K562 (cell line): Measurements from ENCODE around the gene MUC5B.

ENCODE experiments used
- CREB1 ChIP-seq, 2 experiments: sonication (generic) in 1 of 2; formaldehyde crosslinking in 1 of 2; IDR thresholded peaks; 2 replicates each; pipeline versions ENCODE4 v1.6.1 to v1.8.0; 2012 to 2022; ENCODE audit warnings: inconsistent platforms in 1 of 2, mild to moderate bottlenecking in 1 of 2, missing genetic modification reagents in 1 of 2, moderate library complexity in 1 of 2
- NBN ChIP-seq: fragments of 450-650 bp; IDR thresholded peaks from 2 replicates; pipeline ENCODE4 v1.6.1; 2016; ENCODE audit warnings: low read depth, mild to moderate bottlenecking
- NFRKB ChIP-seq: fragments of 450-650 bp; IDR thresholded peaks from 2 replicates; pipeline ENCODE4 v1.6.1; 2016; ENCODE audit warnings: low read depth
- ZBTB7A ChIP-seq: IDR thresholded peaks from 2 replicates; pipeline ENCODE4 v1.6.1; 2011; ENCODE audit warnings: low read depth, mild to moderate bottlenecking, low read length, moderate library complexity, borderline replicate concordance; ENCODE audit not compliant: control insufficient read depth
- ZFP30 ChIP-seq: fragments of 250-450 bp; sonication (Bioruptor Pico); IDR thresholded peaks from 2 replicates; pipeline ENCODE4 v1.8.0; 2022; ENCODE audit warnings: moderate library complexity, mild to moderate bottlenecking, inconsistent platforms, borderline replicate concordance
- ZNF174 ChIP-seq: fragments of 250-450 bp; sonication (Bioruptor Pico); IDR thresholded peaks from 2 replicates; pipeline ENCODE4 v1.4.0; 2020; ENCODE audit warnings: mild to moderate bottlenecking
- ZNF445 ChIP-seq: fragments of 250-450 bp; sonication (Bioruptor Pico); IDR thresholded peaks from 2 replicates; pipeline ENCODE4 v1.4.0; 2020; ENCODE audit warnings: low read depth, mild to moderate bottlenecking, moderate library complexity
- ZNF589 ChIP-seq: fragments of 200-800 bp; sonication (Bioruptor generic); IDR thresholded peaks from 2 replicates; pipeline ENCODE4 v1.6.1; 2016; ENCODE audit warnings: low read depth, missing genetic modification characterization, missing compliant biosample characterization

DNA sequence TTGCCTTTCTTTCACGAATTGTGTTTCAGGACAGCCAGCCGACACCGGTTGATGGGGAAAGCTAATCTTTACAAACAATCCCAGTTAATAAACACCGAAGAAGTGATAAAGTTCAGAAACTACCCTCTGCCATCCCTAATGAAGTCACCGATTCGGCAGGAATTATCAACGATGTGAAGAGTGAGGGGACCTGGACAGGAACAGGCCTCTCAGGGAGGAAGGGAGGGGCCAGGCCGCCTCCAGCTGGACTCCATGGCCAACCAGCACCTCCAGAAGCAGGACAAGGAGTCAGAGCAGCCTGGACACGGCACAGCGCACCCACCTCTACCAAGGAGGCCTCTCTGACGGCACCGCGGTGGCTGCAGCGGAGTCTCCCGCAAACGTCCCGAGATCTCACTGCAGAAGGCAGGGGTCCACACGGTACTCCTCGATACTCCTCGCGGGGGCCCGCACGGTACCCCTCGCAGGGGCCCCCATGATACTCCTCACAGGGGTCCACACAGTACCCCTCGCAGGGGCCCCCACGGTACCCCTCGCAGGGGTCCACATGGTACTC, 82.7 kb downstream of the MUC5B start:
- TF ChIP-seq ZNF174 (no peak), ZBTB7A (no peak), ZNF589 (CRISPR knock-in tag) (no peak), CREB1 (IDR thresholded peaks at IDR 0.05) (no peak), CREB1 (CRISPR knock-in tag; IDR thresholded peaks at IDR 0.05) (no peak), ZNF445 (CRISPR knock-in tag) (no peak), NBN (no peak), ZFP30 (CRISPR knock-in tag) (no peak), NFRKB (no peak)
